Lower leg skin (tissue), 3 donors: Measurements from ENCODE around the gene JCAD.

Source experiments
- POLR2A ChIP-seq, 2 donors: fragments of 450-650 bp; IDR thresholded peaks; one replicate each; pipeline ENCODE4 v1.6.1; 2016 to 2017; ENCODE audit warnings: antibody characterized with exemption in 2 of 2, mild to moderate bottlenecking in 1 of 2, moderate library complexity in 1 of 2
- TF ChIP-seq, protein P1 (sequence below), 3 donors: fragments of 450-650 bp; IDR thresholded peaks; one replicate each; pipeline ENCODE4 v1.5.1; 2016; ENCODE audit warnings: antibody characterized with exemption in 3 of 3, mild to moderate bottlenecking in 3 of 3, moderate library complexity in 2 of 3

DNA sequence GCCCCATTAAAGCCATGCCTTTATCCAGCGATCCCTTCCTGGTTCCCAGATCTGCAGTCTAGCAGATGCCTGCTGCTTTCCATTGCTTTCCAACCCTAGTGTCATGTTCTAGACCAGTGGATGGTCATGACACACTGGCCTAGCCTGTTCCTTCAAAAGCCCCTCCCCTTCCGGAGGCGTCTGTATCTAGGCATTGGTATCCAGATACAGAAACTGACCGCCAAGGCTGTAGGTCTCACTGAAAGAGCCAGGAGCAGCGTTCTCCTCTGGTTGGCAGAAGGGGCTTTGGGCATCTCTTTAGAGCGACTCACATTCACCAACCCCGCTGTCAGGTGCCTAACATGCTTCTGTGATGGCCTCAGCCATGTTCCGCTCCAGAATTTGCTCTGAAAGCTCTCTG lies 22.6 kb downstream of the JCAD start:
- TF ChIP-seq, protein P1, sequence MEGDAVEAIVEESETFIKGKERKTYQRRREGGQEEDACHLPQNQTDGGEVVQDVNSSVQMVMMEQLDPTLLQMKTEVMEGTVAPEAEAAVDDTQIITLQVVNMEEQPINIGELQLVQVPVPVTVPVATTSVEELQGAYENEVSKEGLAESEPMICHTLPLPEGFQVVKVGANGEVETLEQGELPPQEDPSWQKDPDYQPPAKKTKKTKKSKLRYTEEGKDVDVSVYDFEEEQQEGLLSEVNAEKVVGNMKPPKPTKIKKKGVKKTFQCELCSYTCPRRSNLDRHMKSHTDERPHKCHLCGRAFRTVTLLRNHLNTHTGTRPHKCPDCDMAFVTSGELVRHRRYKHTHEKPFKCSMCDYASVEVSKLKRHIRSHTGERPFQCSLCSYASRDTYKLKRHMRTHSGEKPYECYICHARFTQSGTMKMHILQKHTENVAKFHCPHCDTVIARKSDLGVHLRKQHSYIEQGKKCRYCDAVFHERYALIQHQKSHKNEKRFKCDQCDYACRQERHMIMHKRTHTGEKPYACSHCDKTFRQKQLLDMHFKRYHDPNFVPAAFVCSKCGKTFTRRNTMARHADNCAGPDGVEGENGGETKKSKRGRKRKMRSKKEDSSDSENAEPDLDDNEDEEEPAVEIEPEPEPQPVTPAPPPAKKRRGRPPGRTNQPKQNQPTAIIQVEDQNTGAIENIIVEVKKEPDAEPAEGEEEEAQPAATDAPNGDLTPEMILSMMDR (IDR thresholded peaks at IDR 0.05): no peak
- no peak for TF ChIP-seq POLR2A (IDR thresholded peaks at IDR 0.05)
